ENCODE data around the gene CPNE5.
"Not testable (repeated sequence)": the region's sequence is repeated elsewhere in the genome, so short reads cannot be mapped to it uniquely, and the experiment has no call there.

CPNE5 gene

GRCh38 chr6:36721369-36722140, 117.7 kb downstream of the CPNE5 start:
- H3K27ac Mint-ChIP-seq: no peak overlapping the region
- H3K36me3 Mint-ChIP-seq (ENCODE audit: low read depth): no peaks in the 10 kb centered on the region
- H3K27me3 Mint-ChIP-seq: no peaks in the 10 kb centered on the region
- H3K4me3 Mint-ChIP-seq: no peak overlapping the region
- no peaks in the 10 kb centered on the region for H3K9me3 Mint-ChIP-seq
- peaks cover 18% of the 10 kb centered on the region for H3K4me1 Mint-ChIP-seq (ENCODE audit: low read depth)

GRCh38 chr6:36720251-36721141, 118.7 kb downstream of the CPNE5 start:
- Mint-ChIP-seq H3K27me3 (no peaks in the 10 kb centered on the region), H3K4me3 (no peak overlapping the region), H3K4me1 (ENCODE audit: low read depth) (peaks cover 11% of the 10 kb centered on the region), H3K36me3 (ENCODE audit: low read depth) (no peaks in the 10 kb centered on the region), H3K27ac (no peak overlapping the region), H3K9me3 (no peaks in the 10 kb centered on the region)

GRCh38 chr6:36719126-36719525, 120.1 kb downstream of the CPNE5 start:
- H3K4me1 Mint-ChIP-seq (ENCODE audit: low read depth): no peaks in the 10 kb centered on the region
- H3K4me3 Mint-ChIP-seq: no peak overlapping the region
- no peaks in the 10 kb centered on the region for H3K27me3 Mint-ChIP-seq
- H3K36me3 Mint-ChIP-seq (ENCODE audit: low read depth): no peaks in the 10 kb centered on the region
- no peaks in the 10 kb centered on the region for H3K9me3 Mint-ChIP-seq
- no peak overlapping the region for H3K27ac Mint-ChIP-seq

GRCh38 chr6:36718560-36718959, 120.7 kb downstream of the CPNE5 start:
- no peak overlapping the region for H3K27ac Mint-ChIP-seq
- H3K27me3 Mint-ChIP-seq: no peaks in the 10 kb centered on the region
- no peaks in the 10 kb centered on the region for H3K4me1 Mint-ChIP-seq (ENCODE audit: low read depth)
- H3K9me3 Mint-ChIP-seq: no peaks in the 10 kb centered on the region
- no peaks in the 10 kb centered on the region for H3K36me3 Mint-ChIP-seq (ENCODE audit: low read depth)
- no peak overlapping the region for H3K4me3 Mint-ChIP-seq

- Mint-ChIP-seq H3K36me3 (ENCODE audit: low read depth) (no peaks in the 10 kb centered on the region), H3K27ac (no peak overlapping the region), H3K4me3 (no peak overlapping the region), H3K4me1 (ENCODE audit: low read depth) (no peaks in the 10 kb centered on the region), H3K9me3 (no peaks in the 10 kb centered on the region), H3K27me3 (no peaks in the 10 kb centered on the region)
These were observed 121.2 kb downstream of the CPNE5 start for GRCh38 chr6:36717871-36718540.

GRCh38 chr6:36717231-36717825, 121.9 kb downstream of the CPNE5 start:
- H3K9me3 Mint-ChIP-seq: no peaks in the 10 kb centered on the region
- H3K27me3 Mint-ChIP-seq: no peaks in the 10 kb centered on the region
- no peak overlapping the region for H3K4me3 Mint-ChIP-seq
- H3K36me3 Mint-ChIP-seq (ENCODE audit: low read depth): no peaks in the 10 kb centered on the region
- H3K27ac Mint-ChIP-seq: no peak overlapping the region
- no peaks in the 10 kb centered on the region for H3K4me1 Mint-ChIP-seq (ENCODE audit: low read depth)

GRCh38 chr6:36716476-36717093, 122.7 kb downstream of the CPNE5 start:
- Mint-ChIP-seq H3K27me3 (no peaks in the 10 kb centered on the region), H3K4me3 (no peak overlapping the region), H3K36me3 (ENCODE audit: low read depth) (no peaks in the 10 kb centered on the region), H3K9me3 (no peaks in the 10 kb centered on the region), H3K4me1 (ENCODE audit: low read depth) (no peaks in the 10 kb centered on the region), H3K27ac (no peak overlapping the region)

- Mint-ChIP-seq H3K4me3 (no peak overlapping the region), H3K9me3 (no peaks in the 10 kb centered on the region), H3K27me3 (no peaks in the 10 kb centered on the region), H3K36me3 (ENCODE audit: low read depth) (no peaks in the 10 kb centered on the region), H3K27ac (no peak overlapping the region), H3K4me1 (ENCODE audit: low read depth) (no peaks in the 10 kb centered on the region)
These were observed 123.8 kb downstream of the CPNE5 start for GRCh38 chr6:36715469-36715868.

- Mint-ChIP-seq H3K4me1 (ENCODE audit: low read depth) (no peaks in the 10 kb centered on the region), H3K27ac (no peak overlapping the region), H3K4me3 (no peak overlapping the region), H3K27me3 (no peaks in the 10 kb centered on the region), H3K36me3 (ENCODE audit: low read depth) (no peaks in the 10 kb centered on the region), H3K9me3 (no peaks in the 10 kb centered on the region)
These were observed 124.7 kb downstream of the CPNE5 start for GRCh38 chr6:36714511-36714910.

- Mint-ChIP-seq H3K36me3 (ENCODE audit: low read depth) (no peaks in the 10 kb centered on the region), H3K4me1 (ENCODE audit: low read depth) (no peaks in the 10 kb centered on the region), H3K27ac (no peak overlapping the region), H3K9me3 (no peaks in the 10 kb centered on the region), H3K4me3 (no peak overlapping the region), H3K27me3 (no peaks in the 10 kb centered on the region)
These were observed 125.4 kb downstream of the CPNE5 start for GRCh38 chr6:36713846-36714245.

GRCh38 chr6:36712816-36713215, 126.4 kb downstream of the CPNE5 start:
- H3K4me1 Mint-ChIP-seq (ENCODE audit: low read depth): no peaks in the 10 kb centered on the region
- H3K9me3 Mint-ChIP-seq: no peaks in the 10 kb centered on the region
- H3K4me3 Mint-ChIP-seq: no peak overlapping the region
- peak overlapping the region; percentile 17 for H3K27ac Mint-ChIP-seq
- no peaks in the 10 kb centered on the region for H3K36me3 Mint-ChIP-seq (ENCODE audit: low read depth)
- H3K27me3 Mint-ChIP-seq: no peaks in the 10 kb centered on the region

- Mint-ChIP-seq H3K4me1 (ENCODE audit: low read depth) (peaks cover 4% of the 10 kb centered on the region), H3K9me3 (no peaks in the 10 kb centered on the region), H3K27ac (no peak overlapping the region), H3K36me3 (ENCODE audit: low read depth) (no peaks in the 10 kb centered on the region), H3K27me3 (peaks cover 7% of the 10 kb centered on the region), H3K4me3 (no peak overlapping the region)
These were observed 132.9 kb downstream of the CPNE5 start for GRCh38 chr6:36706339-36706738.

GRCh38 chr6:36704961-36705577, 134.2 kb downstream of the CPNE5 start:
- not testable (repeated sequence) for H3K27ac Mint-ChIP-seq

GRCh38 chr6:36703982-36704381, 135.3 kb downstream of the CPNE5 start:
- Mint-ChIP-seq H3K9me3 (no peaks in the 10 kb centered on the region), H3K36me3 (ENCODE audit: low read depth) (no peaks in the 10 kb centered on the region), H3K27me3 (peaks cover 7% of the 10 kb centered on the region), H3K4me3 (no peak overlapping the region), H3K27ac (no peak overlapping the region), H3K4me1 (ENCODE audit: low read depth) (peaks cover 9% of the 10 kb centered on the region)

More at GRCh38 chr6:36704961-36705577, 134.2 kb downstream of the CPNE5 start:
- not testable (repeated sequence) for H3K4me3 Mint-ChIP-seq; H3K9me3 Mint-ChIP-seq; H3K4me1 Mint-ChIP-seq (ENCODE audit: low read depth); H3K27me3 Mint-ChIP-seq; H3K36me3 Mint-ChIP-seq (ENCODE audit: low read depth)
